GM21423 (cell line): ENCODE measurements around the gene DDX10.
"Not testable (repeated sequence)": the region's sequence is repeated elsewhere in the genome, so short reads cannot be mapped to it uniquely, and the experiment has no call there.

Experiments
- ATAC-seq: cut with Tn5 transposase; IDR thresholded peaks from one replicate; pipeline ENCODE4 v1.9.1; 2021; ENCODE audit warnings: mild to moderate bottlenecking, moderate library complexity; ENCODE audit not compliant: unreplicated experiment

Gene DDX10

DNA sequence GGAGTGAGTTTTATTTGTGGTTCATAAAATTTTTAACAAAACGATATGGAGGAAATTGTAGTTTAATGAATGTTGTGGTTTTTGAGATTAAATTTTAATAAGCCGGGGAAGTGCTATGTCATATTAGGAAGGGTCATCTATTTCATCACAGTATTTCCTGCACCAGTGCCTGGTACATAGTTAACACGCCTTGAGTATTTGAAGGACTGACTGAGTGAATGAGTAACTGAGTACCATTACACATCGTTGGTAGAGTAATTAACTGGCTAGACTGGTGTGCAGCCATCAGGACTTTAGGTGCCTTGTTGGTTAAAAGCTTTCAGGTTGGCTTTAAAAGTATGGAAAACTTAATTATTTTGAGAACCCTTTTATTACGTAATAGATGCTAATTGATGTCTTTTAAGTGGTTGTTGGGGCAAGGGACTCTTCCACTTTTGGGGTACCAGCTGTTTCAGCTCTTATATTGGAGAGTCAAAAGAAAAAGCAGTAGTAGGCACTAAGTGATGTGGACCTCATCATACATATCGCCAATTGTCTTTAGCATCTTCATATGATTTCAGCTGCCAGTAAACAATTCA, 101.8 kb downstream of the DDX10 start:
- ATAC-seq: no peak

DNA sequence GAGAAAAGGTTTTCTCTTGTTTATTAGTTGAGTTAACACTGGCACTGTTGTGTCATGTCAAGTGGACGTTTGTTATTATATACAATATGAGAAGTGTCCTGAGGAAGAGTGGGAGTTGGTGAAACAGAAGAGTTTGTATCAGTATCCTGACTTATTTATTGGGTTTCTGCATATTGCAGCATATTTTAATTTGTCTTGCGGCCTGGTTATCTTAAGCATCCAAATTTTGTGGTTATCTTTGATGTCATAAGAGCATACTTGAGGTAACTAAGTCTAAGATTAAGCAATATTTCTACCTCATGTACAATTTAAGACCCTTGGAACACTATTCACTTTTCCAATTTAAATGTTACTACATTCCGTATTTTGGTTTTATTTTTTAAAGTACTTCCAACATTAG, 103.5 kb downstream of the DDX10 start:
- ATAC-seq: no peak

DNA sequence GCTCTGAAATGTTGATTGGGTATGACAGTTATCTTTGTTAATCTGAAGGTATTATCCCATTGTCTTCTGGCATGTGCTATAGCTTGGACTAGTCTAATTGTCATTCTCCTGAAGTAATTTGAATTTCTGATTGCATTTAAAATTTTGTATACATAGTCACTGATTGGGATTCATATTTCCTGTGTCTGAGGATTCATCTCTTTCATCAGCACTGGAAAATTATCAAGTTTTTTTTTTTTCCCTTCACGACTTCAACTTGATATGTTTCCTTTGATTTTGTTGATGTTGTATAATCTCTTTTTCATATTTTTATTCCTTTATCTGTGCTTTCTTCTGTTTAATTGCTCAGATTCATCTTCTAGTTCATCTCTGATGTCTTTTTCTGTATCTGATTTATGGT, 104.1 kb downstream of the DDX10 start:
- no peak for ATAC-seq

DNA sequence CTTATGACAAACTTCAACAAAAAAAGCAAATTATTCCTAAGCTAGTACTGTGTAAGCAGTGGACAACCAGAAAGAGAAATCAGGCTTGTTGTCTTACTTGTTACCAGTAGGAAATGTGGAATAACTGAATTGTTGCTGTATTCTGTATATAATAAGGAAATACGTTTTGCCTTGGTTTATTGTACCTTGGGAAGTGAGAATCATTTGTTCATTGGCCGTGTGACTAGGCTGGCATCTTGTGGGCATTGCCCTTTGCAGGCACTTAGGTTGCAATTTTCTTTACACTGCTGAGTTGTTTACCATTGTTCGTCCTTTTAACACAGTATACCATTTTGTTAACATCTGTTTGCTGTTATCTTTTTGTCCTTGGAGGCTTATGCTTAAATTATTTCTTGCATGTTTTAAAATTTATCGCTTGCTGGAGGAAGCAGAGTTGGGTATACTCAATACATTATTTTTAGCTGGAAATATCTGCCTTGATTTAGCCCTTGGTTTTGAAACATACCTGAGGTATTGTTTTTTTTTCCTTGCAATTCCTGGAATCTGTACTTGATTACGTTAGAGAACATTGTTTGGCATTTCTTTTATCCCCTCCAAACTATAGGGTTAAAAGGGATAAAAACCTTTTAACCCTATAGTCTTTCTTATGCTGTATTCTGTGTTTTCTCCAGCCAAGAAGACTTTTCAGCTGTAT, 109.3 kb downstream of the DDX10 start:
- ATAC-seq: no peak

DNA sequence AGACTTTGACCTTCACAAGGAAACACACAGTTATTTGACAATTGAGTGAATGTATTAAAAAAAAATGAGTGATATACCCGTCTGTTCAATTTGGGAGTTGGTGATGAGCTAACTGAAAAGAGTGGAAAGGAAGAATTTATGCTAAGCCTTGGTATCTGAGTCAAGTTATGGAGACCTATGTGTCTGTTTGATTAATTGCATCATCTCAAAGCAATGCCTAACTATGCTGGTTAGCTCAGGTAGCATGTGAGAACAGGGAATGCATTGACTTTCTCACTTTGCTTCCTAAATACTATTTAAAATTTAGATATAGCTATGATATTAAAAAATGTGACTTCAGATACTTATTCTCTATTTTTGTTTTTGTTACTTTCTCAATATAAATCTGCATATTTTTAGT, 110.5 kb downstream of the DDX10 start:
- ATAC-seq: no peak

DNA sequence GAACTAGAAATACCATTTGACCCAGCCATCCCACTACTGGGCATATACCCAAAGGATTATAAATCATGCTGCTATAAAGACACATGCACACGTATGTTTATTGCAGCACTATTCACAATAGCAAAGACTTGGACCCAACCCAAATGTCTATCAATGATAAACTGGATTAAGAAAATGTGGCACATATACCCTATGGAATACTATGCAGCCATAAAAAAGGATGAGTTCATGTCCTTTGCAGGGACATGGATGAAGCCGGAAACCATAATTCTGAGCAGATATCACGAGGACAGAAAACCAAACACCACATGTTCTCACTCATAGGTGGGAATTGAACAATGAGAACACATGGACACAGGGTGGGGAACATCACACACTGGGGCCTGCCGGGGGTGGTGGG, 114.3 kb downstream of the DDX10 start:
- not testable (repeated sequence) for ATAC-seq

DNA sequence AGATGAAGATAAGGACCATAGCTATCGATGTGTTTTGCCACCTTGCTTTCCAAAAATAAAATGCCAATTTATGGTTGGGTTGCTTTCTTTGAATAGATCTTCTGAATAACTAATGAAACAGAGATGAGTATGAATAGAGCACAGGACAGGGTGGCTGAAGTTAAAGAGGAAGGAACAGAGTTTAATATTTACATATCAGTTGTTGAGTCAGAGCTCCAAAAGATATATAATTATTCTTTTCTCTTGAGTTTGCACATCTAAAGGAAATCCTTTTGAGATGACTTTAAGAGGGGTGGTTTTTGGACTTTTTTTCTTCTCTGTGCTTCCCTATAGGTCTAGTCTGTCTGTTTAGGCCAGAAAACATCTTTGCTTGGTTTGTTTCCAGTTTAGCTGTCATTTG, 115.2 kb downstream of the DDX10 start:
- no peak for ATAC-seq

DNA sequence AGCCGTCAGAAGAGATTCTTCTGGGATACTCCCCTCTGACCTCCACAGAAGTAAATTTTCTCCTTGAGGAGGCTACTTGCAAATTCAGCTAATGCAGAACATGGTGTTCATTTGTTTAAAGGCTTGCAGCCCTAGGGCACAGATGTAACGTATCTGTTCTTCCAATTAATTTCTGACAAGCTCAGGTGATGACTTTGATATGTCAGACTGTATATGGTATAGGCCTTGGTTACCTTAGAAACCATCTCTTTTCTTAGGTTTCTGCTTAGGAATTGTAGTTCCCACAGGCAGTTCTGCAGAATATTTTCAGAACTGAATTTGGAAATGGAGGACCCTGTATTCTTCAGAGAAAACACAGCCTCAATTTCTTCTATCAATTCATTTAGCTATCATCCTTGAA, 117.1 kb downstream of the DDX10 start:
- no peak for ATAC-seq

DNA sequence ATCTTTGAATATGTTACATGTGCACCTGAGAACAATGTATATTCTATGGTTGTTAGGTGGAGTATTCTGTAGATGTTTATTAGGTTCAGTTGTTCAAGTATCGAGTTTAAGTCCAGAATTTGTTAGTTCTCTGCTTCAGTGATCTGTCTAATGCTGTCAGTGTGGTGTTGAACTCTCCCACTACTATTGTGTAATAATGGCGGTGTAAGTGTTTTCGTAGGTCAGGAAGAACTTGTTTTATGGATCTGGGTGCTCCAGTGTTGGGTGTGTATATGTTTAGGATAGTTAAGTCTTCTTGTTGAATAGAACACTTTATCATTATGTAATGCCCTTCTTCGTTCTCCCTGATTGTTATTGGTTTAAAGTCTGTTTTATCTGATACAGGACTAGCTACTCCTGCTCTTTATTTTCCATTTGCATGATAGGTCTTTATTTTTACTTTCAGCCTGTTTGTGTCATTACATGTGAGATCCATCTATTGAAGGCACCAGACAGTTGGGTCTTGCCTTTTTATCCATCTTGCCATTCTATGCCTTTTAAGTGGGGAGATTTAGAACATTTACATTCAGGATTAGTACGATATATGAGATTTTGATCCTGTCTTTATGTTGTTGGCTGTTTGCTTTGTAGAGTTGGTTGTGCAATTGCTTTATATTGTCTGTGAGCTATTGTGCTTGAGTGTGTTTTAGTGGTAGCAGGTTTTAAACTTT, 121.6 kb downstream of the DDX10 start:
- ATAC-seq: no peak

DNA sequence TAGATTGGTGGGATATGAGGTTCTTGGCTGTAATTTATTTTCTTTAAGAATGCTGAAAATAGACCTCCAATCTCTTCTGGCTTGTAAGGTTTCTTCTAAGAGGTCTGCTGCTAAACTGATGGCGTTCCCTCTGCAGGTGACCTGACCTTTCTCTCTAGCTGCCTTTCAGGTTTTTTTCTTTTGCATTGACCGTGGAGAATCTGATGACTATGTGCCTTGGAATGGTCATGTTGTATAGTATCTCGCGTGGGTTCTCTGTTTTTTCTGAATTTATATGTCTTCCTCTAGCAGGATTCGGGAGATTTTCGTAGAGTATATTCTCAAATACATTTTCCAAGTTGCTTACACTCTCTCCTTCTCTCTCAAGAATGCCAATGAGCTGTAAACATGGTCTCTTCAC, 122.2 kb downstream of the DDX10 start:
- ATAC-seq: no peak

DNA sequence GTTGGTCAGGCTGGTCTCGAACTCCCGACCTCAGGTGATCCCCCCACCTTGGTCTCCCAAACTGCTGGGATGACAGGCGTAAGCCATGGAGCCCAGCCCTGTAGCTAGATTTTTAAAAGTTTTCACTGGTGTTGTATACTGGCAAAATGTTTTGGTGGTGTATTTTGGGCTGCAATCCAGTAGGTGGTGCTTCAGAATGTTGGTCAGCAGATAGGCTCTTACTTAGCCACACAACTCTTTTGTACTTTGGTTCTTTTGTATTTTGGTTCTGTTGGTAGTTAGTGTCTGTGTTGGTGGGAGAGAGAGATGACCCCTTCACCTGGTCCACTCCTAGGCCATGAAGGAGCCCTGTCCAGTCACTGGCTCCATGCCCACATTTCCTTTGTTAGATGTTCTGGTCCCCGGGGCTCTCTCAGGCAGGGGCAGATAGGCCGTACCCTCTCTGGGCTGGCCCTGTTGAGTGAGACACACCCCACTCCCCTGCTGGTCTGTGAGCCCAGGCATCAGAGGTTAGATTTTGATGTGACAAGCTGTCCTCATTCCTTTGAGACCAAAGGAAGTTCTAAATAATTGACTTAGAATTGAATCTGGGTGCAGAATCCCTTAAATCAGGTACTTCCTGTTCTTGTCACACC, 123.8 kb downstream of the DDX10 start:
- no peak for ATAC-seq

DNA sequence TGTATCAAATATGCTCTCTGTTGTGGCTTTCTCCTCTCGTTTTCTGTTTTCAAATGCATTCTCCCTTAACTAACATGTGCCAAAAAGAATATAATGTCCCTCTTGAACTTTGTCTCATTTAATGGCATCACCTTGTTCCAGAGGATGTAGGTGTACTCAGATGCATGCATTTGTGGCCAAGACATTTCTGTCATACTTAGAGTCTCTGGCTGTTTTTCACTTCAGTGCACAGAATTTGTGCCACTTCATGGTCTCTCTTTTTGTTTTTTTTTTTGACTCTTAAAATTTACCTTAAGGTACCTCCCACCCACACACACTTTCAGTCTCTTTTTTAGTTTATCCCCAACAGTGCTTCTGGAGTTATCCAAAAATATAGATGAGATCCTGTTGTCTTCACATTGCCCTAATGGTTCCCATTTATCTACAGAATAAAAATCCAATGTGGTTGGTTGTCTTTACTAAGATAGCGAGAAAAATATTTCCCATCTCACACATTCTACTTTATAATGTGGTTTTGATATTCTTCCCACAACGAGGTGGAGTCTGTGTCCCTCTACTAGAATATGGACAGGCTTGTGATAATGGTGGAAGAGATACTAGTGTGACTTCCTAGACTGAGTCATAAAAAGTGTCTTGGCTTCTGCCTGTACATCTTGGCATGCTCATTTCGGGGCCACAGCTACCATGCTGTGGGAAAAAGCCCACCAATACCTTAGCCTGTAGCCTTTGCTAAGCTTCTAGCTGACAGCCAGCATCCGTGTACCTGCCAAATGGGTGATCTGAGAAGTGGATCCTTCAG, 125.8 kb downstream of the DDX10 start:
- ATAC-seq: no peak

DNA sequence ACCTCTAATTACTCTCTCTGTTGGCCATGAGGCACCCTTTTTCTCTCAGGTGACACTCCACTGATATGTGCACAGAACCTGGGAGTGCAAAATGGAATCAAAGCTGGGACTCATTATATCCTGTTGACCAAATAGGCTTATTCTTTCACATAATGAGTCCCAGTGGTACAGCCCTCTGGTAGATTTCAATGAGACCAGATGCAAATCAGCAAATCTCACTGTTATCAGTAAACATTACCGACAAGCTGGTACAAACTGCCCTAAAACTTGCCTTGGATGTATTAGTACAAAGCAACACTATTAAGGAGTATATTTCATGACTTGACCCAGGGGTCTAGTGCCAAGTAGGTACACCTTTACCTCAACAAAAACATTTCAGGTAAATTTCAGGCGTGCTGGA, 128.3 kb downstream of the DDX10 start:
- ATAC-seq: no peak

DNA sequence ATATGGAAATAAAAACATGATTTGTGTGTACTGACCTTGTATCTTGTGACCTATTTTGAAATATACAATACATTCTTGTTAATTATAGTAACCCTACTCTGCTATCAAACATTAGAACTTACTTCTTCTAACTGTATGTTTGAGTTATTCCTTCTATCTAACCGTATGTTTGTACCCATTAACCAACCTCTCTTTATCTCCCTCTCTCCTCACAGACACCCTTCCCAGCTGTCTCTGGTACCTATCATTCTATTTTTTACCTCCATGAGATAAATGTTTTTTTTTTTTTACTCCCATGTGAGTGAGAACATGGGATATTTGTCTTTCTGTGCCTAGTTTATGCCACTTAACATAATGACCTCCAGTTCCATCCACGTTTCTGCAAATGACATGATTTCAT, 128.7 kb downstream of the DDX10 start:
- ATAC-seq: no peak

DNA sequence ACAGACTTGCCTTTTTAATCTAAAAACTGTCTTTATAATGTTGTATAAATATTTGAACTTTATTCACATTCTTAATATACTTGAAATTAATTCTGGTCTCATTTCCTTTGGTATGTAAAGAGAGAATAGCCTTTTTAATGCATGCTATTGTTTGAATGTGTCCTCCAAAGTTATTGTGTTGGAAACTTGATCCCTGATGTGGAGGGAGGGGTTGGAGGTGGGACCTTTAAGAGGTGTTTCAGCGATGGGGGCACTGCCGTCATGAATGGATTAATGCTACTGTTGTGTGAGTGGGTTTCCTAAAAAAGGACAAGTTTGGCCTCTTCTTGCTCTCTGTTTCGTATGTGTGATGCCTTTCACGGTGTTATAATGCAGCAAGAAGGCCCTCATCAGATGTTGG, 131.7 kb downstream of the DDX10 start:
- ATAC-seq: no peak

DNA sequence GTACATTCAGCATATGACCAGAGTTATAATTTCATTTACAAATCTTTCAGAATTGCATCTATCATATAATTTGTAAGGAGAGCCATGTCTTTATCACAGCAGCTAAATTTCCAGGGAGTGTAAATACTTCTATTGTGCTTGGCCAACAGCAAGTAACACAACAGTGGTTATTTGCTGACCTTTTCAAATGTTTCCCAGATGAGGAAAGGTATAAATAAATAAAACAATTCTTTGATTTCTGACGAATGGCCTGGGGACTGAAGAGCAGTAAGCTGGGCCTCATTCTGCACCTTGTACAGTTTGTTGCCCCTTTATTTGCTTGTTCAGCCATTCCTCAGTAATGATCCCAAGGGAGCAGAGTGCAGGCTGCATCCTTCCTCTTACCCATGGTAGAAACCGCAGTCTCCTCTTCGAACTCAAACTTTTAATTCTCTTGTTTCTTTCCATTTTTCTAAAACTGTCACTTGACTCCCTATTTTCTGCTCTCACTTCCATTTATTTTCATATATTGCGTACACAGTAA, 132.8 kb downstream of the DDX10 start:
- no peak for ATAC-seq

DNA sequence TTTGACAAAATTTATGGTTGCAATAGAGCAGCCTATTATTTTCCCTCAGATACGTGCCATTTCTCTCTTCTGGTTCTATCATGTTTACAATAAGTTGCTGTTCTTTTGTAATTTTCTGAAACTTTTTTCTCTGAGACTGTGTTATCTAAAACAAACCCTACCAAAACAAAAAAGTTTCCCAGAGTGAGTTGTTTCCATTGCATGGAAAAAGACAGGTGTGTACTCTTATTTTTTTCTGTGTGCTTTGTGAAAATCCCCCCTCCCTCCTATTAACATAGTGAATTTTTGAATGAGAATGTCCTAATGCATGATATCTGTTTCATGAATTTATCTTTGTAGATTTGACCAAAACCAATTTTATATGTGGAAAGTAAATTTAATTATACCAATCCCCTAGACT, 137.6 kb downstream of the DDX10 start:
- ATAC-seq: no peak

DNA sequence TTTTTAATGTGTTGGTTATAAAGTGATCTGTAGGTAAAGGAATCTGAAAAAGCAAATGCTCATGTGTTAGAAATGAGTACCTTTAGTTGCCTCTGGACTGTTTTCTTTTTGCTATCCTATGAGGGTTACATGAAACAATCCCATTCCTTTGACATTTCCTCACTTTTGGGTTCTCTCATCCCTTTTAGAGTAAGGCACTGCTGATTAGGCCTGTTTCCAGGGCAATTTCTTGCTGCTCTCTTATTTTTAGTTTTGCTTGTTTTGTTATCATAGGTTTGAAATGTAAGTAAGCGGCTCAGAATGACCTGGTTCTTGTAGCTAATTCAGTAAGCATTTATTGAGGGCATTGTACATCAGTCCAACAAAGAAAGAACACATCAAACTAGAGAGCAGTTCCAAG, 138.9 kb downstream of the DDX10 start:
- no peak for ATAC-seq

DNA sequence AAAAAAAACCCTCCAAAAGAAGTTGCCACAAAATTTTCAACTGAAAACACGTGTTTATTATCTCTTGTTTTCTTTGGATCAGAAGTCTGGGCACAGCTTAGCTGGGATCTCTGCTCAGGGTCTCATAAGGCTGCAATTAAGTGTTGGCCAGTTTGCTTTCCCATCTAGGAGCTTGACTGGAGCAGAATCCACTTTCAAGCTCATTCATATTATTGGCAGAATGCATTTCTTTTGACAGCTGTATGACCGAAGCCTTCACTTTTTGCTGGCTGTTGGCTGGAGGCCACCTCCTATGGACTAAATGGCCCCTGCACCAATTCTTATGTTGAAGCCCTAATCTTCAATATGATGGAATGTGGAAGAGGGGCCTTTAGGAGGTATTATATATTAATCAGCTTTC, 139.6 kb downstream of the DDX10 start:
- no peak for ATAC-seq

DNA sequence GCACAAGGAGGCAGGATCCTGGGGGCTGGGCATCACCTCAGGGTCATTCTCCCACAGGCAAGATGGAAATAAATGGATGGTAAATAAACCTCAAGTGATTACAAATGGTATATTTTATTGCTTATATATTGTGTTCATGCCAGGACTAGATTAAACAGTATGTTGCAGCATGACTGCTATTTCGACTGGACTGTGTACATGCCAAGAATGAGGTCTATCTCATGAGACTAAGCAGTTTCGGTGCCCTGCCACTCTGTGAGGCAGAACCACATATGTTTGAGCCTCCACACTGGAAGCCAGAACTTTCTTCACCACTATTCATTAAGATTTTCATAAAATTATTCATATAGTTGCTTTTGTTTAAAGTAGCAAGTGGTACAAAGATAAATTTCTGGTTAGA, 140.2 kb downstream of the DDX10 start:
- ATAC-seq: no peak

DNA sequence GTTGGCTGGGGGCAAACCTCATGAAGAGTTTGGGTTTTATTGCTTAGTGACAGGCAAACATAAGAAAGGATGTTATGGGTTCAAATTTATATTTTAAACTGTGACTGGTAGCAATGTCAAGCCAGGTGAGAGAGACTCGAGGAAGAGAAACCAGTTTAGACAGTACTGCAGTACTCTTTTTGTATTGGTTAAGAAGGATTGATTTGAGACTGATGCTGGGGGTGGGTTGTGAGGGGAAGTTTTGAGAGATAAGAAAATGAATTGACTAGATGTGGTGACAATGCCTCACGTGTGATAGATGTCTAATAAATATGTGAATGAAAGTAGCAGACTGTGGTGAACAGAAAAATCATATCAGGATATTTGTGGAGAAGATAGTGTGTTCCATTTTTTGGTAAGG, 142.4 kb downstream of the DDX10 start:
- no peak for ATAC-seq
